ENCODE data around the gene GZMM. TPM values are rescaled to one million over a fixed set of nuclear protein-coding genes. Genes with fewer than 3 reads are reported as not detected.

The GZMM gene
- total and polyA plus RNA-seq, 2 of the 13 experiments (the other 11 are each of a cell fraction or from before 2014, with no cell fraction given): 0.07 TPM; not detected in 1

DNA sequence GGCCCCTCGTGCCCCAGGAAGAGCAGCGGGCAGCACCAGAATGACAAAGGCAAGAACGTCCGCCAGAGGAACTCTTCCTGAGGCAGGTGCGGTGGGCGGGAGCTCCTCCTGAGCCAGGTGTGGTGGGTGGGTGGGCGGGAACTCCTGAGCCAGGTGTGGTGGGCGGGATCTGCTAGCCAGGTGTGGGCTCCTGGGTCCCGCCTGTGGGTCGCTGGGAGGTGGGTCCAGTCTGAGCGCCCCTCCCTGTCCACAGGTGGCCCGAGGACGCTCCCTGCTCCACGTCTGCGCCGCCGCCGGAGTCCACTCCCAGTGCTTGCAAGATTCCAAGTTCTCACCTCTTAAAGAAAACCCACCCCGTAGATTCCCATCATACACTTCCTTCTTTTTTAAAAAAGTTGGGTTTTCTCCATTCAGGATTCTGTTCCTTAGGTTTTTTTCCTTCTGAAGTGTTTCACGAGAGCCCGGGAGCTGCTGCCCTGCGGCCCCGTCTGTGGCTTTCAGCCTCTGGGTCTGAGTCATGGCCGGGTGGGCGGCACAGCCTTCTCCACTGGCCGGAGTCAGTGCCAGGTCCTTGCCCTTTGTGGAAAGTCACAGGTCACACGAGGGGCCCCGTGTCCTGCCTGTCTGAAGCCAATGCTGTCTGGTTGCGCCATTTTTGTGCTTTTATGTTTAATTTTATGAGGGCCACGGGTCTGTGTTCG is 38.8 kb downstream of the GZMM start:
- no peak overlapping the region for H3K4me2 ChIP-seq (ENCODE audit: low read depth, low read length)
- CTCF ChIA-PET (ENCODE audit: low intra/inter-chr PET ratio, low total read pairs): no interaction called here
- BruUV-seq (replicated peaks): TSS peak; percentile 97
- peaks cover 1 to 4% of the 10 kb centered on the region in 2 experiments; a peak in 3 of 5 replicates for H3K27me3 ChIP-seq (ENCODE audit: control insufficient read depth in 1 of 2, insufficient read depth in 2 of 2, low read length in 2 of 2)
- FAIRE-seq: no peak
- no peak overlapping the region for H3K27ac ChIP-seq (ENCODE audit: extremely low read length, insufficient read depth, low read length)
- H2AFZ ChIP-seq (ENCODE audit: low read length): no peak overlapping the region
- 88% methylated on average over 23 of the region's 31 CpGs for WGBS (ENCODE audit: low lambda C conversion rate)
- POLR2A ChIA-PET: no interaction called here
- no peak overlapping the region for H3K9ac ChIP-seq (ENCODE audit: insufficient read depth, low read depth, low read length)
- no peak for DNase-seq (ENCODE audit: low spot score)
- peaks cover 26 to 34% of the 10 kb centered on the region in 2 experiments; a peak in 4 of 5 replicates for H3K36me3 ChIP-seq (replicated peaks in 1 of 2; ENCODE audit: control insufficient read depth in 1 of 2, insufficient read depth in 2 of 2, low read length in 2 of 2)
- no peak overlapping the region for H3K4me3 ChIP-seq (replicated peaks in 1 of 3; ENCODE audit: insufficient read depth in 1 of 3, low read depth in 2 of 3, low read length in 3 of 3)
- intact Hi-C loops (cut with micrococcal nuclease; ENCODE audit: unreplicated experiment): loop anchor here (10.0 kb wide), 1 partner anchor 82 kb away; the partner anchor contains the start of gene RNF126
- H4K20me1 ChIP-seq (ENCODE audit: insufficient read depth, low read length): peaks cover 60% of the 10 kb centered on the region
- H3K79me2 ChIP-seq (ENCODE audit: insufficient read depth, low read length): peaks cover 22% of the 10 kb centered on the region
- H3K4me1 ChIP-seq (ENCODE audit: insufficient read depth, low read length): peaks cover 17% of the 10 kb centered on the region
- in situ Hi-C loops (cut with HindIII; ENCODE audit: extremely low pct_ligation_motif_present, low pct_unique_long_range_greater_than_20kb): loop anchor here (10.0 kb wide), 1 partner anchor 152 kb away; no protein-coding TSS in a partner anchor
- TF ChIP-seq FOXM1 (CRISPR knock-in tag; IDR thresholded peaks at IDR 0.05): no peak
- TF ChIP-seq, protein P1, sequence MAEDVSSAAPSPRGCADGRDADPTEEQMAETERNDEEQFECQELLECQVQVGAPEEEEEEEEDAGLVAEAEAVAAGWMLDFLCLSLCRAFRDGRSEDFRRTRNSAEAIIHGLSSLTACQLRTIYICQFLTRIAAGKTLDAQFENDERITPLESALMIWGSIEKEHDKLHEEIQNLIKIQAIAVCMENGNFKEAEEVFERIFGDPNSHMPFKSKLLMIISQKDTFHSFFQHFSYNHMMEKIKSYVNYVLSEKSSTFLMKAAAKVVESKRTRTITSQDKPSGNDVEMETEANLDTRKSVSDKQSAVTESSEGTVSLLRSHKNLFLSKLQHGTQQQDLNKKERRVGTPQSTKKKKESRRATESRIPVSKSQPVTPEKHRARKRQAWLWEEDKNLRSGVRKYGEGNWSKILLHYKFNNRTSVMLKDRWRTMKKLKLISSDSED (CRISPR knock-in tag; IDR thresholded peaks at IDR 0.05): no peak
- no peak for ATAC-seq
- H3K9me3 ChIP-seq (ENCODE audit: low read length): no peaks in the 10 kb centered on the region

DNA sequence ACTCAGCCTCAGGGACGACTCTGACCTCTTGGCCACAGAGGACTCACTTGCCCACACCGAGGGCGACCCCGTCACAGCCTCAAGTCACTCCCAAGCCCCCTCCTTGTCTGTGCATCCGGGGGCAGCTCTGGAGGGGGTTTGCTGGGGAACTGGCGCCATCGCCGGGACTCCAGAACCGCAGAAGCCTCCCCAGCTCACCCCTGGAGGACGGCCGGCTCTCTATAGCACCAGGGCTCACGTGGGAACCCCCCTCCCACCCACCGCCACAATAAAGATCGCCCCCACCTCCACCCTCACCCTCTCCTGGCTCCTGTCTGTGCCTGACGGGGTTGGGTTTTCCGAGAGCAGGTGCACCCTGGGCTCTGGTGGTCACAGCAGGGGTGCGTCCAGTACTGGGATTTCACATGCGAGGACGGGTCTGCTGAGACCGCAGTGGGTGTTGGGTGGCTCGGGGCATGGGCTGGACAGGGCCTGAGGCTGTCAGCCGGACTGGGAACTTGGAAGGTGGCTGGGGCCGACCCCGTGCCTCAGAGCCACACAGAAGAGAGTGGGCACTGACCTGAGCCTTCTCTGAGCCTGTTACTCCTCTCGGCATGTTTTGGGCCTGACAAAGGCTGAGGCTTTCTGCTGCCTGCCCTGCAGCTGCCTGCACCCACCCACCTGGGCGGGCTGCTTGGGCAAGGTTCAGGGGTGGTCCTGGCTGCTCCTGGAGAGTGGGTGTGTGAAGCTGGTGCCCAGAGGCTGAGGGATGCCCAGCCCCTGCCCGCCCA is 39.5 kb downstream of the GZMM start:
- no peak overlapping the region for H3K4me3 ChIP-seq (replicated peaks in 1 of 3; ENCODE audit: insufficient read depth in 1 of 3, low read depth in 2 of 3, low read length in 3 of 3)
- BruUV-seq (replicated peaks): no TSS peak
- intact Hi-C loops (cut with micrococcal nuclease; ENCODE audit: unreplicated experiment): loop anchor here (10.0 kb wide), 1 partner anchor 81 kb away; the partner anchor contains the start of gene RNF126
- H3K27me3 ChIP-seq (ENCODE audit: control insufficient read depth in 1 of 2, insufficient read depth in 2 of 2, low read length in 2 of 2): peaks cover 1 to 9% of the 10 kb centered on the region in 2 experiments
- H3K4me1 ChIP-seq (ENCODE audit: insufficient read depth, low read length): peaks cover 25% of the 10 kb centered on the region
- H3K27ac ChIP-seq (ENCODE audit: extremely low read length, insufficient read depth, low read length): no peak overlapping the region
- no peak overlapping the region for H3K4me2 ChIP-seq (ENCODE audit: low read depth, low read length)
- peaks cover 55% of the 10 kb centered on the region for H4K20me1 ChIP-seq (ENCODE audit: insufficient read depth, low read length)
- in situ Hi-C loops (cut with HindIII; ENCODE audit: extremely low pct_ligation_motif_present, low pct_unique_long_range_greater_than_20kb): loop anchor here (10.0 kb wide), 1 partner anchor 151 kb away; no protein-coding TSS in a partner anchor
- no peak overlapping the region for H2AFZ ChIP-seq (ENCODE audit: low read length)
- no peak for ATAC-seq
- POLR2A ChIA-PET: interaction anchor here (1.7 kb wide), 1 partner anchor 9 kb away, joined by 11 read pairs; no protein-coding TSS in a partner anchor
- no peak overlapping the region for H3K9ac ChIP-seq (ENCODE audit: insufficient read depth, low read depth, low read length)
- FAIRE-seq: no peak
- 93% methylated on average over 22 of the region's 27 CpGs for WGBS (ENCODE audit: low lambda C conversion rate)
- H3K9me3 ChIP-seq (ENCODE audit: low read length): no peaks in the 10 kb centered on the region
- CTCF ChIA-PET (ENCODE audit: low intra/inter-chr PET ratio, low total read pairs): interaction anchor here (1.2 to 2.4 kb wide), 3 partner anchors 22 to 82 kb away, joined by 3 to 9 read pairs (median 4); no protein-coding TSS in a partner anchor
- DNase-seq (ENCODE audit: low spot score): no peak
- peaks cover 14% of the 10 kb centered on the region for H3K79me2 ChIP-seq (ENCODE audit: insufficient read depth, low read length)
- TF ChIP-seq POLR2AphosphoS5 (IDR thresholded peaks at IDR 0.05; ENCODE audit: low read depth, low read length): peak; percentile 38
- no peak for TF ChIP-seq ZNF879 (CRISPR knock-in tag; IDR thresholded peaks at IDR 0.05)
- TF ChIP-seq GTF2F1 (IDR thresholded peaks at IDR 0.05; ENCODE audit: low read length): no peak
- peak in 1 of 2 experiments; percentile 25; a peak in 1 of 4 replicates for TF ChIP-seq POLR2A (IDR thresholded peaks at IDR 0.05; ENCODE audit: insufficient read depth in 1 of 2, low read depth in 2 of 2, low read length in 2 of 2)
- TF ChIP-seq, protein P2, sequence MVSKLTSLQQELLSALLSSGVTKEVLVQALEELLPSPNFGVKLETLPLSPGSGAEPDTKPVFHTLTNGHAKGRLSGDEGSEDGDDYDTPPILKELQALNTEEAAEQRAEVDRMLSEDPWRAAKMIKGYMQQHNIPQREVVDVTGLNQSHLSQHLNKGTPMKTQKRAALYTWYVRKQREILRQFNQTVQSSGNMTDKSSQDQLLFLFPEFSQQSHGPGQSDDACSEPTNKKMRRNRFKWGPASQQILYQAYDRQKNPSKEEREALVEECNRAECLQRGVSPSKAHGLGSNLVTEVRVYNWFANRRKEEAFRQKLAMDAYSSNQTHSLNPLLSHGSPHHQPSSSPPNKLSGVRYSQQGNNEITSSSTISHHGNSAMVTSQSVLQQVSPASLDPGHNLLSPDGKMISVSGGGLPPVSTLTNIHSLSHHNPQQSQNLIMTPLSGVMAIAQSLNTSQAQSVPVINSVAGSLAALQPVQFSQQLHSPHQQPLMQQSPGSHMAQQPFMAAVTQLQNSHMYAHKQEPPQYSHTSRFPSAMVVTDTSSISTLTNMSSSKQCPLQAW (CRISPR knock-in tag; IDR thresholded peaks at IDR 0.05): peak; percentile 36; the same call in 1 of the 2 replicates
- 0 out of 2 replicates have a peak, but pooled peaks have one; percentile 0 for TF ChIP-seq SP4 (CRISPR knock-in tag; IDR thresholded peaks at IDR 0.05)
- H3K36me3 ChIP-seq (replicated peaks in 1 of 2; ENCODE audit: control insufficient read depth in 1 of 2, insufficient read depth in 2 of 2, low read length in 2 of 2): peaks cover 21 to 34% of the 10 kb centered on the region in 2 experiments; a peak in 4 of 5 replicates

Data from HepG2 (cell line).